ENCODE data around the gene TMC5. TPM values are rescaled to one million over a fixed set of nuclear protein-coding genes. Genes with fewer than 3 reads are reported as not detected.
"Not testable (repeated sequence)": the region's sequence is repeated elsewhere in the genome, so short reads cannot be mapped to it uniquely, and the experiment has no call there.

The TMC5 gene
- total RNA-seq, 1 donor from 2014 or later, result not detected

GRCh38 chr16:19540241-19540970 is 122.7 kb downstream of the TMC5 start:
- Histone ChIP-seq H3K9me3 (no peaks in the 10 kb centered on the region), H3K27me3 (no peaks in the 10 kb centered on the region), H3K27ac (no peak overlapping the region), H3K36me3 (peaks cover 40 to 72% of the 10 kb centered on the region in 2 donors), H3K4me1 (no peaks in the 10 kb centered on the region), H3K4me3 (no peak overlapping the region)
- no peak for TF ChIP-seq CTCF (IDR thresholded peaks at IDR 0.05)
- intact Hi-C loops (cut with DNase I), result no loop called here
- no peak for DNase-seq (ENCODE audit: low spot score in 2 of 2)

GRCh38 chr16:19542138-19542821 is 124.6 kb downstream of the TMC5 start:
- no peak for TF ChIP-seq CTCF (IDR thresholded peaks at IDR 0.05)
- intact Hi-C loops (cut with DNase I), result no loop called here
- no peak for DNase-seq (ENCODE audit: low spot score in 2 of 2)
- Histone ChIP-seq H3K27ac (no peak overlapping the region), H3K36me3 (peaks cover 35 to 73% of the 10 kb centered on the region in 2 donors), H3K9me3 (no peaks in the 10 kb centered on the region), H3K4me1 (no peaks in the 10 kb centered on the region), H3K27me3 (no peaks in the 10 kb centered on the region), H3K4me3 (no peak overlapping the region)

GRCh38 chr16:19543278-19543996 is 125.8 kb downstream of the TMC5 start:
- H3K36me3 ChIP-seq, result peaks cover 36 to 74% of the 10 kb centered on the region in 2 donors
- DNase-seq (ENCODE audit: low spot score in 2 of 2); intact Hi-C loops (cut with DNase I); H3K27ac ChIP-seq; H3K4me3 ChIP-seq; H3K27me3 ChIP-seq; H3K4me1 ChIP-seq; H3K9me3 ChIP-seq: not testable (repeated sequence)

GRCh38 chr16:19548144-19548543 is 130.5 kb downstream of the TMC5 start:
- intact Hi-C loops (cut with DNase I), result no loop called here
- no peak overlapping the region for H3K4me3 ChIP-seq
- H3K9me3 ChIP-seq, result no peaks in the 10 kb centered on the region
- no peaks in the 10 kb centered on the region for H3K27me3 ChIP-seq
- TF ChIP-seq CTCF (IDR thresholded peaks at IDR 0.05), result no peak
- no peak for DNase-seq (ENCODE audit: low spot score in 2 of 2)
- H3K36me3 ChIP-seq, result peaks cover 11 to 60% of the 10 kb centered on the region in 2 donors
- H3K4me1 ChIP-seq, result no peaks in the 10 kb centered on the region
- no peak overlapping the region for H3K27ac ChIP-seq

Other genes starting within 250 kb of the TMC5 start
- gene SYT17, start 249.6 kb upstream of the TMC5 start, total RNA-seq, result 2.4 TPM
- not detected for gene CLEC19A, start 132.2 kb upstream of the TMC5 start, total RNA-seq
- gene GDE1, start 104.2 kb downstream of the TMC5 start, total RNA-seq, result 27.4 TPM
- gene CCP110, start 106.1 kb downstream of the TMC5 start, total RNA-seq, result 6.1 TPM
- gene VPS35L, start 137.8 kb downstream of the TMC5 start, total RNA-seq, result 44.4 TPM

Measured in ascending aorta (tissue), 2 donors.